GM12878 (cell line): ENCODE results near the gene KRT32. TPM values are rescaled to one million over a fixed set of nuclear protein-coding genes. Genes with fewer than 3 reads are reported as not detected.

Experiments used
- BRCA1 ChIP-seq: IDR thresholded peaks from 2 replicates; pipeline ENCODE4 v1.6.1; 2011; ENCODE audit warnings: low read depth, low read length, improper control_type of control experiment
- DPF2 ChIP-seq: fragments of 450-650 bp; IDR thresholded peaks from 2 replicates; pipeline ENCODE4 v1.6.1; 2017; ENCODE audit warnings: mild to moderate bottlenecking
- GATAD2B ChIP-seq: fragments of 450-650 bp; conservative IDR thresholded peaks from 2 replicates; pipeline ENCODE4 v1.6.1; 2017; ENCODE audit warnings: low read depth, mild to moderate bottlenecking, moderate library complexity
- LARP7 ChIP-seq: fragments of 450-650 bp; IDR thresholded peaks from 2 replicates; pipeline ENCODE4 v1.6.1; 2017; ENCODE audit warnings: mild to moderate bottlenecking
- MYC ChIP-seq: IDR thresholded peaks from 2 replicates; pipeline ENCODE4 v1.6.1; 2011; ENCODE audit warnings: mild to moderate bottlenecking, low read length, moderate library complexity, inconsistent platforms; ENCODE audit not compliant: insufficient read depth, insufficient replicate concordance, insufficient read length, severe bottlenecking
- RBBP5 ChIP-seq: fragments of 200-600 bp; sonication (generic); conservative IDR thresholded peaks from 2 replicates; pipeline ENCODE4 v1.6.1; 2016
- TCF7 ChIP-seq: IDR thresholded peaks from 2 replicates; pipeline ENCODE4 v1.6.1; 2014; ENCODE audit warnings: antibody characterized with exemption, borderline replicate concordance
- ZBED1 ChIP-seq: IDR thresholded peaks from 2 replicates; pipeline ENCODE4 v1.6.1; 2016; ENCODE audit warnings: borderline replicate concordance
- polyA plus RNA-seq, 11 experiments: library from polyadenylated mRNA; depleted of rRNA in 4 of 11; unstranded in 6 of 11; stranded (reverse) in 5 of 11; fragments of >200 nt; fragmentation: Nextera tagmentation in 4 of 11; fragmentation: Illumina TruSeq in 1 of 11; extraction: Ambion mirVana in 4 of 11; extraction: Trizol in 1 of 11; gene quantifications; 1 replicate in 1 of 11; 2 replicates in 10 of 11; pipeline versions ENCODE4 v1.2.1 to v1.2.3, GENCODE V29; 2011 to 2016; ENCODE audit warnings: inconsistent platforms in 2 of 11, missing spikeins in 2 of 11, low read depth in 1 of 11
- total RNA-seq, 4 experiments: library from RNA; depleted of rRNA in 3 of 4; stranded (reverse); fragments of >200 nt in 3 of 4; fragmentation: Illumina TruSeq in 1 of 4; extraction: Trizol in 1 of 4; gene quantifications; 2 replicates each; pipeline versions ENCODE4 v1.2.1 to v1.2.3, GENCODE V29; 2013 to 2021
- TF ChIP-seq, protein P1 (sequence below): fragments of 450-650 bp; IDR thresholded peaks from 2 replicates; pipeline ENCODE4 v1.6.1; 2017; ENCODE audit warnings: mild to moderate bottlenecking, low read depth, inconsistent platforms; ENCODE audit not compliant: poor library complexity, severe bottlenecking
- TF ChIP-seq, protein P2 (sequence below): fragments of 450-650 bp; IDR thresholded peaks from 2 replicates; pipeline ENCODE4 v1.6.1; 2016; ENCODE audit warnings: mild to moderate bottlenecking, moderate library complexity, borderline replicate concordance

The KRT32 gene
- total and polyA plus RNA-seq, 10 of the 15 experiments (the other 5 are each of a cell fraction or from before 2014, with no cell fraction given) = not detected

- TF ChIP-seq, protein P1, sequence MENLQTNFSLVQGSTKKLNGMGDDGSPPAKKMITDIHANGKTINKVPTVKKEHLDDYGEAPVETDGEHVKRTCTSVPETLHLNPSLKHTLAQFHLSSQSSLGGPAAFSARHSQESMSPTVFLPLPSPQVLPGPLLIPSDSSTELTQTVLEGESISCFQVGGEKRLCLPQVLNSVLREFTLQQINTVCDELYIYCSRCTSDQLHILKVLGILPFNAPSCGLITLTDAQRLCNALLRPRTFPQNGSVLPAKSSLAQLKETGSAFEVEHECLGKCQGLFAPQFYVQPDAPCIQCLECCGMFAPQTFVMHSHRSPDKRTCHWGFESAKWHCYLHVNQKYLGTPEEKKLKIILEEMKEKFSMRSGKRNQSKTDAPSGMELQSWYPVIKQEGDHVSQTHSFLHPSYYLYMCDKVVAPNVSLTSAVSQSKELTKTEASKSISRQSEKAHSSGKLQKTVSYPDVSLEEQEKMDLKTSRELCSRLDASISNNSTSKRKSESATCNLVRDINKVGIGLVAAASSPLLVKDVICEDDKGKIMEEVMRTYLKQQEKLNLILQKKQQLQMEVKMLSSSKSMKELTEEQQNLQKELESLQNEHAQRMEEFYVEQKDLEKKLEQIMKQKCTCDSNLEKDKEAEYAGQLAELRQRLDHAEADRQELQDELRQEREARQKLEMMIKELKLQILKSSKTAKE = no peak
- TF ChIP-seq BRCA1 = no peak
- TF ChIP-seq ZBED1 = no peak
- TF ChIP-seq DPF2 = no peak
- TF ChIP-seq, protein P2, sequence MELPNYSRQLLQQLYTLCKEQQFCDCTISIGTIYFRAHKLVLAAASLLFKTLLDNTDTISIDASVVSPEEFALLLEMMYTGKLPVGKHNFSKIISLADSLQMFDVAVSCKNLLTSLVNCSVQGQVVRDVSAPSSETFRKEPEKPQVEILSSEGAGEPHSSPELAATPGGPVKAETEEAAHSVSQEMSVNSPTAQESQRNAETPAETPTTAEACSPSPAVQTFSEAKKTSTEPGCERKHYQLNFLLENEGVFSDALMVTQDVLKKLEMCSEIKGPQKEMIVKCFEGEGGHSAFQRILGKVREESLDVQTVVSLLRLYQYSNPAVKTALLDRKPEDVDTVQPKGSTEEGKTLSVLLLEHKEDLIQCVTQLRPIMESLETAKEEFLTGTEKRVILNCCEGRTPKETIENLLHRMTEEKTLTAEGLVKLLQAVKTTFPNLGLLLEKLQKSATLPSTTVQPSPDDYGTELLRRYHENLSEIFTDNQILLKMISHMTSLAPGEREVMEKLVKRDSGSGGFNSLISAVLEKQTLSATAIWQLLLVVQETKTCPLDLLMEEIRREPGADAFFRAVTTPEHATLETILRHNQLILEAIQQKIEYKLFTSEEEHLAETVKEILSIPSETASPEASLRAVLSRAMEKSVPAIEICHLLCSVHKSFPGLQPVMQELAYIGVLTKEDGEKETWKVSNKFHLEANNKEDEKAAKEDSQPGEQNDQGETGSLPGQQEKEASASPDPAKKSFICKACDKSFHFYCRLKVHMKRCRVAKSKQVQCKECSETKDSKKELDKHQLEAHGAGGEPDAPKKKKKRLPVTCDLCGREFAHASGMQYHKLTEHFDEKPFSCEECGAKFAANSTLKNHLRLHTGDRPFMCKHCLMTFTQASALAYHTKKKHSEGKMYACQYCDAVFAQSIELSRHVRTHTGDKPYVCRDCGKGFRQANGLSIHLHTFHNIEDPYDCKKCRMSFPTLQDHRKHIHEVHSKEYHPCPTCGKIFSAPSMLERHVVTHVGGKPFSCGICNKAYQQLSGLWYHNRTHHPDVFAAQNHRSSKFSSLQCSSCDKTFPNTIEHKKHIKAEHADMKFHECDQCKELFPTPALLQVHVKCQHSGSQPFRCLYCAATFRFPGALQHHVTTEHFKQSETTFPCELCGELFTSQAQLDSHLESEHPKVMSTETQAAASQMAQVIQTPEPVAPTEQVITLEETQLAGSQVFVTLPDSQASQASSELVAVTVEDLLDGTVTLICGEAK = no peak
- no peak for TF ChIP-seq GATAD2B
- TF ChIP-seq TCF7 = no peak
- no peak for TF ChIP-seq RBBP5
- no peak for TF ChIP-seq MYC
- TF ChIP-seq LARP7 = no peak
These were observed 49.1 kb upstream of the KRT32 start (continued) for GRCh38 chr17:41516147-41516829.
